Measurements from ENCODE around the gene ZCCHC3. TPM values are rescaled to one million over a fixed set of nuclear protein-coding genes. Genes with fewer than 3 reads are reported as not detected.
"Not testable (repeated sequence)": the region's sequence is repeated elsewhere in the genome, so short reads cannot be mapped to it uniquely, and the experiment has no call there.

ZCCHC3 gene
- total RNA-seq, 1 donor from 2014 or later, result 22.4 TPM

DNA sequence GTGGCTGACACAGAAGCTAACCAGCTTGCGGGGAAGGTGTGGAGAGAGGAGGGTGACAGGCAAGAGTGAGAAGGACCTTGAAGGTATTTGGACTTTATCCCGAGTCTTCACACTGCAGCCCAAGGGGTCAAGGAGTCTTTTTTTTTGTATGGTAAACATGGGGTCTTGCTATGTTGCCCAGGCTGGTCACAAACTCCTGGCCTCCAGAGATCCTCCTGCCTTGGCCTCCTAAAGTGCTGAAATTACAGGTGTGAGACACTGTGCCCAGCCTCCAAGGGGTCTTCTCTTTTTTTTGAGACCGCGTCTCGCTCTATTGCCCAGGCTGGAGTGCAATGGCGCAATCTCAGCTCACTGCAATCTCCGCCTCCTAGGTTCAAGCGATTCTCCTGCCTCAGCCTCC, 37.2 kb downstream of the ZCCHC3 start:
- H3K27ac Mint-ChIP-seq (ENCODE audit: unreplicated experiment), result no peak overlapping the region
- H3K27me3 Mint-ChIP-seq (ENCODE audit: unreplicated experiment), result no peaks in the 10 kb centered on the region
- no peaks in the 10 kb centered on the region for H3K9me3 Mint-ChIP-seq (ENCODE audit: unreplicated experiment)
- peaks cover 11% of the 10 kb centered on the region for H3K4me1 Mint-ChIP-seq (ENCODE audit: unreplicated experiment)
- DNase-seq (ENCODE audit: extremely low spot score, unreplicated experiment), result no peak
- no peaks in the 10 kb centered on the region for H3K36me3 Mint-ChIP-seq (ENCODE audit: unreplicated experiment)
- TF ChIP-seq, protein P1, sequence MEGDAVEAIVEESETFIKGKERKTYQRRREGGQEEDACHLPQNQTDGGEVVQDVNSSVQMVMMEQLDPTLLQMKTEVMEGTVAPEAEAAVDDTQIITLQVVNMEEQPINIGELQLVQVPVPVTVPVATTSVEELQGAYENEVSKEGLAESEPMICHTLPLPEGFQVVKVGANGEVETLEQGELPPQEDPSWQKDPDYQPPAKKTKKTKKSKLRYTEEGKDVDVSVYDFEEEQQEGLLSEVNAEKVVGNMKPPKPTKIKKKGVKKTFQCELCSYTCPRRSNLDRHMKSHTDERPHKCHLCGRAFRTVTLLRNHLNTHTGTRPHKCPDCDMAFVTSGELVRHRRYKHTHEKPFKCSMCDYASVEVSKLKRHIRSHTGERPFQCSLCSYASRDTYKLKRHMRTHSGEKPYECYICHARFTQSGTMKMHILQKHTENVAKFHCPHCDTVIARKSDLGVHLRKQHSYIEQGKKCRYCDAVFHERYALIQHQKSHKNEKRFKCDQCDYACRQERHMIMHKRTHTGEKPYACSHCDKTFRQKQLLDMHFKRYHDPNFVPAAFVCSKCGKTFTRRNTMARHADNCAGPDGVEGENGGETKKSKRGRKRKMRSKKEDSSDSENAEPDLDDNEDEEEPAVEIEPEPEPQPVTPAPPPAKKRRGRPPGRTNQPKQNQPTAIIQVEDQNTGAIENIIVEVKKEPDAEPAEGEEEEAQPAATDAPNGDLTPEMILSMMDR (IDR thresholded peaks at IDR 0.05), result no peak
- no peak overlapping the region for H3K4me3 Mint-ChIP-seq (ENCODE audit: unreplicated experiment)

DNA sequence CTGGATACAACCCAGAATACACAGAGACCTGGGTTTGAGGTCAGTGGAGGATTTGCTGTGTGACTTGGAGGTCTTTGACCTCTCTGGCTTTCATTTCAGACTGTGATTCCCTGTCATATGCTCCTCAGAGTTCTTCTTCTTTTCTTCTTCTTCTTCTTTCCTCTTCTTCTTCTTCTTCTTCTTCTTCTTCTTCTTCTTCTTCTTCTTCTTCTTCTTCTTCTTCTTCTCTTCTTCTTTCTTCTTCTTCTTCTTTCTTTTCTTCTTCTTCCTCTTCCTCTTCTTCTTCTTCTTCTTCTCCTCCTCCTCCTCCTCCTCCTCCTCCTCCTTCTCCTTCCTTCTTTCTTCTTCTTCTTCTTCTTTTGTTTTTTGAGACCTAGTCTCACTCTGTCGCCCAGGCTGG, 38.7 kb downstream of the ZCCHC3 start:
- not testable (repeated sequence) for H3K4me1 Mint-ChIP-seq (ENCODE audit: unreplicated experiment); H3K4me3 Mint-ChIP-seq (ENCODE audit: unreplicated experiment); H3K27me3 Mint-ChIP-seq (ENCODE audit: unreplicated experiment); H3K36me3 Mint-ChIP-seq (ENCODE audit: unreplicated experiment); H3K27ac Mint-ChIP-seq (ENCODE audit: unreplicated experiment); H3K9me3 Mint-ChIP-seq (ENCODE audit: unreplicated experiment); DNase-seq (ENCODE audit: extremely low spot score, unreplicated experiment)

DNA sequence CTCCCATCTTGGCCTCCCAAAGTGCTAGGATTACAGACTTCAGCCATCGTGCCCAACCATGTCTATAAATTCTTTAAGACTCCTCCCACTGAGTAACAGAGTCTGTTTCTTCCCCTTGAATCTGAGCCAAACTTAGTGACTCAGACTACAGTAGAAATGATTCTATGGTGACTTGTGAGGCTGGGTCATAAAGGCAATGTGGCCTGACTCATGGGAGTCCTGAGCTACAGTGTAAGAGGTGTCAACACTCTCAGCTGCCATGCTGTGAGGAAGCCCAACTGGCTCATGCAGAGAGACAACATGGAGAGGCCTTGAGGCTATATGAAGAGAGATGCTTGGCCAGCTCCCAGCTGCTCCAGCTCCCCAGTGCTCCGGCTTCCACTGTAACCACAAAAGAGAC, 44.3 kb downstream of the ZCCHC3 start:
- DNase-seq (ENCODE audit: extremely low spot score, unreplicated experiment), result no peak
- TF ChIP-seq, protein P1 (IDR thresholded peaks at IDR 0.05), result no peak
- Mint-ChIP-seq H3K36me3 (ENCODE audit: unreplicated experiment) (peaks cover 12% of the 10 kb centered on the region), H3K9me3 (ENCODE audit: unreplicated experiment) (peaks cover 6% of the 10 kb centered on the region), H3K27me3 (ENCODE audit: unreplicated experiment) (no peaks in the 10 kb centered on the region), H3K4me3 (ENCODE audit: unreplicated experiment) (no peak overlapping the region), H3K27ac (ENCODE audit: unreplicated experiment) (no peak overlapping the region), H3K4me1 (ENCODE audit: unreplicated experiment) (peaks cover 8% of the 10 kb centered on the region)

DNA sequence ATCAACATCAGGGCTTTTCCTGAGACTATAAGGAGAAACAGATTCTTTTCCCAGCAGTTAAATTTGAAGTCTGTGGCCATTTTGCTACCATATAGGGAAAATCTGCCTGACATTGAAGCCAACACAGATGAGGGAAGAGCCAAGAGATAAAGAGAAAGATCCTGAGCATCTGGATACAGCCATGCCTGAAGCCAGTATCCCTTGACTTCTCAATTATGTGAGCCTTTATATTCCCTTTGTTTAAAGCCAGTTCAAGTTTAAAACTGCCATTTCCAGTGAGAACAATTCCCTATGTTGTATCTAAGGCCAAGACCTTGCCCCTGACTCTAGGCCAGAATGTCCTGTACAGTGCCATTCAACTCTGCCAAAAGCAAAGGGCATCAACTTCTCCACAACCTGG, 45.7 kb downstream of the ZCCHC3 start:
- Mint-ChIP-seq H3K4me3 (ENCODE audit: unreplicated experiment) (no peak overlapping the region), H3K9me3 (ENCODE audit: unreplicated experiment) (peaks cover 6% of the 10 kb centered on the region), H3K27me3 (ENCODE audit: unreplicated experiment) (no peaks in the 10 kb centered on the region), H3K27ac (ENCODE audit: unreplicated experiment) (no peak overlapping the region), H3K36me3 (ENCODE audit: unreplicated experiment) (peaks cover 12% of the 10 kb centered on the region), H3K4me1 (ENCODE audit: unreplicated experiment) (peaks cover 8% of the 10 kb centered on the region)
- no peak for DNase-seq (ENCODE audit: extremely low spot score, unreplicated experiment)
- TF ChIP-seq, protein P1 (IDR thresholded peaks at IDR 0.05), result no peak

DNA sequence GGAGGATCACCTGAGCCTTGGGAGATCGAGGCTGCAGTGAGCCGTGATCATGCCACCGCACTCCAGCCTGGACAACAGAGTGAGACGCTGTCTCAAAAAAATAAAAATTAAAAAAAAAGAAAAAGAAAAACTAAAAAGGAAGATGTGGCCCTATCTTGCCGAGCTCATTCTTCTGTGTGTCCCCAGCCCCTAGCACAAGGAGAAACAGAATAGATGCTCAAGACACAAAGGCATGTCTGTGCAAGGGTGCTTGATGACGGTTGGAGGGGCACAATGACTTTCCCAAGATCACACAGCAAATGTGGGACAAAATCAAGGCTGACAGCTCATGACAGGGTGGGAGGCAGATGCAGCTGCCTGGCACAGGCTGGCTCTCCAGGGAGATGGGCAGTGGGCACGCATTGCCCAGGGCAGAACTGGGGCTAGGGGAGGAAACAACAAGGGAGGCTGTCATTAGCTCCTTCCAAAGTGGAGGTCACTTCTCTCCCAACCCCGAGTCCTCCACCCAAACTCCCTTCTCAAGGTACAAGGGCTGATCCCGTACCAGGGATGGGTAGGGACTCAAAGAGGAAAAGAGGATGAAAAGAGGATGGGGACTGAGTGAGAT, 48.8 kb downstream of the ZCCHC3 start:
- H3K4me1 Mint-ChIP-seq (ENCODE audit: unreplicated experiment), result peaks cover 16% of the 10 kb centered on the region
- peak overlapping the region; percentile 97 for H3K4me3 Mint-ChIP-seq (ENCODE audit: unreplicated experiment)
- TF ChIP-seq, protein P1 (IDR thresholded peaks at IDR 0.05), result no peak
- H3K27ac Mint-ChIP-seq (ENCODE audit: unreplicated experiment), result peak overlapping the region; percentile 95
- H3K27me3 Mint-ChIP-seq (ENCODE audit: unreplicated experiment), result no peaks in the 10 kb centered on the region
- H3K36me3 Mint-ChIP-seq (ENCODE audit: unreplicated experiment), result peaks cover 12% of the 10 kb centered on the region
- peaks cover 6% of the 10 kb centered on the region for H3K9me3 Mint-ChIP-seq (ENCODE audit: unreplicated experiment)
- no peak for DNase-seq (ENCODE audit: extremely low spot score, unreplicated experiment)

Data from osteocyte (in vitro differentiated cells).